Activated naive CD8-positive, alpha-beta T cell treated with anti-CD3 and anti-CD28 coated beads for 36 hours (primary cell): ENCODE measurements around the gene TM6SF1. TPM values are rescaled to one million over a fixed set of nuclear protein-coding genes. Genes with fewer than 3 reads are reported as not detected.
"Not testable (repeated sequence)": the region's sequence is repeated elsewhere in the genome, so short reads cannot be mapped to it uniquely, and the experiment has no call there.

Source experiments
- DNase-seq: peaks from one replicate; pipeline ENCODE4 v3.0.0; 2021
- H3K27ac Mint-ChIP-seq: one replicate; pipeline ENCODE4 v1.8.0; 2022; ENCODE audit warnings: mild to moderate bottlenecking, moderate library complexity, mixed read lengths
- H3K27me3 Mint-ChIP-seq: one replicate; pipeline ENCODE4 v1.8.0; 2022; ENCODE audit warnings: mild to moderate bottlenecking, mixed read lengths
- H3K36me3 Mint-ChIP-seq: one replicate; pipeline ENCODE4 v1.8.0; 2021; ENCODE audit warnings: mild to moderate bottlenecking, mixed read lengths
- H3K4me1 Mint-ChIP-seq: one replicate; pipeline ENCODE4 v1.8.0; 2021; ENCODE audit warnings: mixed read lengths
- H3K4me3 Mint-ChIP-seq: one replicate; pipeline ENCODE4 v1.8.0; 2022; ENCODE audit warnings: mild to moderate bottlenecking, moderate library complexity, mixed read lengths
- H3K9me3 Mint-ChIP-seq: one replicate; pipeline ENCODE4 v1.8.0; 2022; ENCODE audit warnings: mixed read lengths
- total RNA-seq, 2 experiments: library from RNA; stranded (reverse); gene quantifications; one replicate each; pipeline ENCODE4 v1.2.3, GENCODE V29; 2021

The TM6SF1 gene
- 1 to 10 TPM; 1.6 TPM for total RNA-seq

GRCh38 chr15:83106994-83107840, at the start of gene TM6SF1:
TSS of gene TM6SF1 (plus strand) at chr15:83107645. CDS start at chr15:83107681, 36 bp downstream.
- H3K27me3 Mint-ChIP-seq, result peaks cover 62% of the 10 kb centered on the region
- H3K27ac Mint-ChIP-seq, result peak within 1 kb of the TSS; percentile 73
- peak within 1 kb of the TSS; percentile 83 for H3K4me3 Mint-ChIP-seq
- H3K4me1 Mint-ChIP-seq, result peaks cover 16% of the 10 kb centered on the region
- H3K9me3 Mint-ChIP-seq, result no peaks in the 10 kb centered on the region
- peak; percentile 42 for DNase-seq
- no peaks in the 10 kb centered on the region for H3K36me3 Mint-ChIP-seq

GRCh38 chr15:83057696-83058376, 49.6 kb upstream of the TM6SF1 start:
- Mint-ChIP-seq H3K27me3 (no peaks in the 10 kb centered on the region), H3K4me1 (peaks cover 21% of the 10 kb centered on the region), H3K9me3 (no peaks in the 10 kb centered on the region), H3K27ac (no peak overlapping the region), H3K36me3 (peaks cover 7% of the 10 kb centered on the region), H3K4me3 (no peak overlapping the region)
- no peak for DNase-seq

- Mint-ChIP-seq H3K4me3 (no peak overlapping the region), H3K27me3 (no peaks in the 10 kb centered on the region), H3K4me1 (peaks cover 23% of the 10 kb centered on the region), H3K27ac (no peak overlapping the region), H3K9me3 (no peaks in the 10 kb centered on the region), H3K36me3 (peaks cover 19% of the 10 kb centered on the region)
- DNase-seq, result no peak
Observed at GRCh38 chr15:83061680-83062079, 45.8 kb upstream of the TM6SF1 start.

GRCh38 chr15:83062768-83063180, 44.7 kb upstream of the TM6SF1 start:
- Mint-ChIP-seq H3K4me3 (no peak overlapping the region), H3K27ac (no peak overlapping the region), H3K9me3 (no peaks in the 10 kb centered on the region), H3K4me1 (peaks cover 21% of the 10 kb centered on the region), H3K36me3 (peaks cover 13% of the 10 kb centered on the region), H3K27me3 (no peaks in the 10 kb centered on the region)
- no peak for DNase-seq

GRCh38 chr15:83063551-83063950, 43.9 kb upstream of the TM6SF1 start:
- no peak overlapping the region for H3K4me3 Mint-ChIP-seq
- H3K27ac Mint-ChIP-seq, result no peak overlapping the region
- no peak for DNase-seq
- peaks cover 25% of the 10 kb centered on the region for H3K4me1 Mint-ChIP-seq
- H3K9me3 Mint-ChIP-seq, result no peaks in the 10 kb centered on the region
- no peaks in the 10 kb centered on the region for H3K27me3 Mint-ChIP-seq
- H3K36me3 Mint-ChIP-seq, result peaks cover 13% of the 10 kb centered on the region

- no peak for DNase-seq
- Mint-ChIP-seq H3K9me3 (peaks cover 6% of the 10 kb centered on the region), H3K27me3 (no peaks in the 10 kb centered on the region), H3K4me1 (peaks cover 27% of the 10 kb centered on the region), H3K27ac (no peak overlapping the region), H3K36me3 (peaks cover 13% of the 10 kb centered on the region), H3K4me3 (no peak overlapping the region)
Observed at GRCh38 chr15:83064859-83065258, 42.6 kb upstream of the TM6SF1 start.

- no peak for DNase-seq
- peaks cover 27% of the 10 kb centered on the region for H3K4me1 Mint-ChIP-seq
- H3K27me3 Mint-ChIP-seq, result no peaks in the 10 kb centered on the region
- no peak overlapping the region for H3K4me3 Mint-ChIP-seq
- peaks cover 6% of the 10 kb centered on the region for H3K9me3 Mint-ChIP-seq
- H3K27ac Mint-ChIP-seq, result peak overlapping the region; percentile 83
- peaks cover 13% of the 10 kb centered on the region for H3K36me3 Mint-ChIP-seq
Observed at GRCh38 chr15:83065431-83065830, 42.0 kb upstream of the TM6SF1 start.

GRCh38 chr15:83066034-83066733, 41.3 kb upstream of the TM6SF1 start:
- Mint-ChIP-seq H3K36me3 (peaks cover 13% of the 10 kb centered on the region), H3K27ac (peak overlapping the region; percentile 83), H3K27me3 (no peaks in the 10 kb centered on the region), H3K4me3 (no peak overlapping the region), H3K9me3 (peaks cover 6% of the 10 kb centered on the region), H3K4me1 (peaks cover 26% of the 10 kb centered on the region)
- DNase-seq, result no peak

GRCh38 chr15:83066734-83067637, 40.5 kb upstream of the TM6SF1 start, which contains the start of gene BTBD1:
TSS of gene BTBD1 (minus strand) at chr15:83067252. CDS start at chr15:83067151, 101 bp downstream.
- H3K27ac Mint-ChIP-seq, result peak within 1 kb of the TSS; percentile 83
- H3K4me1 Mint-ChIP-seq, result peaks cover 26% of the 10 kb centered on the region
- H3K27me3 Mint-ChIP-seq, result no peaks in the 10 kb centered on the region
- peak; percentile 95 for DNase-seq
- H3K36me3 Mint-ChIP-seq, result peaks cover 13% of the 10 kb centered on the region
- peaks cover 6% of the 10 kb centered on the region for H3K9me3 Mint-ChIP-seq
- peak within 1 kb of the TSS; percentile 69 for H3K4me3 Mint-ChIP-seq

GRCh38 chr15:83067638-83067962, 39.8 kb upstream of the TM6SF1 start:
- no peaks in the 10 kb centered on the region for H3K27me3 Mint-ChIP-seq
- peak overlapping the region; percentile 80 for H3K27ac Mint-ChIP-seq
- peaks cover 13% of the 10 kb centered on the region for H3K36me3 Mint-ChIP-seq
- peaks cover 9% of the 10 kb centered on the region for H3K9me3 Mint-ChIP-seq
- H3K4me1 Mint-ChIP-seq, result peaks cover 26% of the 10 kb centered on the region
- DNase-seq, result no peak
- peak overlapping the region; percentile 69 for H3K4me3 Mint-ChIP-seq

- Mint-ChIP-seq H3K4me3 (no peak overlapping the region), H3K9me3 (peaks cover 9% of the 10 kb centered on the region)
Observed at GRCh38 chr15:83068054-83068453, 39.4 kb upstream of the TM6SF1 start.

GRCh38 chr15:83069211-83069642, 38.2 kb upstream of the TM6SF1 start:
- Mint-ChIP-seq H3K4me1 (peaks cover 26% of the 10 kb centered on the region), H3K36me3 (peaks cover 17% of the 10 kb centered on the region), H3K9me3 (peaks cover 10% of the 10 kb centered on the region), H3K27ac (peak overlapping the region; percentile 68)
- not testable (repeated sequence) for H3K27me3 Mint-ChIP-seq, H3K4me3 Mint-ChIP-seq
- DNase-seq, result peak; percentile 46

More at GRCh38 chr15:83068054-83068453, 39.4 kb upstream of the TM6SF1 start:
- no peak for DNase-seq
- peak overlapping the region; percentile 80 for H3K27ac Mint-ChIP-seq
- peaks cover 13% of the 10 kb centered on the region for H3K36me3 Mint-ChIP-seq
- no peaks in the 10 kb centered on the region for H3K27me3 Mint-ChIP-seq
- H3K4me1 Mint-ChIP-seq, result peaks cover 26% of the 10 kb centered on the region

GRCh38 chr15:83077491-83078230, 29.8 kb upstream of the TM6SF1 start:
- Mint-ChIP-seq H3K4me1 (peaks cover 3% of the 10 kb centered on the region), H3K36me3 (peaks cover 5% of the 10 kb centered on the region), H3K9me3 (peaks cover 6% of the 10 kb centered on the region), H3K4me3 (no peak overlapping the region), H3K27ac (no peak overlapping the region), H3K27me3 (peaks cover 43% of the 10 kb centered on the region)
- DNase-seq, result no peak

GRCh38 chr15:83078712-83079111, 28.7 kb upstream of the TM6SF1 start:
- H3K27me3 Mint-ChIP-seq, result peaks cover 47% of the 10 kb centered on the region
- H3K27ac Mint-ChIP-seq, result no peak overlapping the region
- no peak for DNase-seq
- peaks cover 3% of the 10 kb centered on the region for H3K4me1 Mint-ChIP-seq
- no peak overlapping the region for H3K4me3 Mint-ChIP-seq
- peaks cover 3% of the 10 kb centered on the region for H3K36me3 Mint-ChIP-seq
- H3K9me3 Mint-ChIP-seq, result peaks cover 6% of the 10 kb centered on the region
